HuH-7 (cell line): Measurements from ENCODE around the gene SPDEF.

Experiments
- DNase-seq: peaks from one replicate; pipeline ENCODE4 v3.0.0; 2011; ENCODE audit warnings: low spot score

Gene SPDEF

DNA sequence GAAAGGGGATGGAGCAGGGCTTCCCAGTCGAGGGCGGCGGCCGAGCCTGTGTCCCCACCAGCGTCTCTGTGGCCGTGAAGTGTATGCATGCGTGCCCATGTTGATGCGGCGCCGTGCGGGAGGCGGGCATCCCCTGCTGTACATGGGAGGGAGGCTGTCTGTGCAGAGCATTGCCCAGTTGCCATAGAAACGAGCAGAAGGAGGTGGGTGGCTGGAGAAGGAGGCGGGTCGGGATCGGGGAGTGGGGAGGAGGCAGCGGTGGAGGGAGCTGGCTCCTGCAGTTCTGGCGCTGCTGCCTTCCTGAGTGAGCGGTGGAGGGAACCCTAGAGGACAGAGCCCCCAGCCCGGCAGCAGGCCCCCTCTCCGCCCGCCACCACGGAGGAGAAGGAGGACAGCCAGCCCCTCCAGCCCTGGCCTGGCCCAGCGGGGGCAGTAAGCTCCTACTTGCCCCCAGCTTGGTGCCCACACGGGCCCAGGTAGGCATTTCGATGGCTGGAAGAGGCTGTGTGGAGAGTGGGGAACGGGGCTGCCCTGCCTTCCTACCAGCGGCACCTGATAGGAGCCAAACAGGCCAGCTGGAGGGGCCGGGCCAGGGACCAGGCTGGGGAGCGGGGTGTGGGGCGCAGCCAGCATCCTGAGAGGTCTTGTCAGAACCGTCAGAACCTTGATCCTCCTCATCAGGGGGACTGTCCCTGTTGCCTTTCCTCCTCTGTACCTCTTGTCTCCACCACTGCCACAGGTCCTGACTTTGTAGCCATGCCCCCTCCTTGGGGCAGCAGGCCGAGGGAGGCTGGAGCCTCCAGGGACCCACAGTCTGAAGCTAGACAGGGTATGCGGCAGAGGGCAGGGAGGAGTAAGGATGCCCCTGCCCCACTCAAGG is 41.3 kb downstream of the SPDEF start:
- DNase-seq = no peak

DNA sequence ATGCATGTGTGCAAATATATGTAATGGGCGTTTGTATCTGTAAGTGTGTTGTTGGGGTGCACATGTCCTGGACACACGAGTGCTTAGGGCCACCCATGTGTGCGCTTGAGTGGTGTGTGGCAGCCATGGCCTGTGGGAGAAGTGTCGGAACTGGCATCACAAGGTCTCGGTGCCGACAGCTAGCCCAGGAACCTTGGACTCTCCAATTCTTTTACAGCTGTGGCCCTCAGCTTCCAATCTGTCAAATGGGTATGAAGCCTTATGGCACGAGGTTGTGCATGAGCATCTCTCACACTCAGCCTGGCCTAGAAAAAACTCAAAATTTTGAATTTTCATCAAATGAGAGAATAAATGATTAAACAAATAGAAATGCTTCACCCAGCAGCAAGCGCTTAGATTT is 42.0 kb downstream of the SPDEF start:
- no peak for DNase-seq

DNA sequence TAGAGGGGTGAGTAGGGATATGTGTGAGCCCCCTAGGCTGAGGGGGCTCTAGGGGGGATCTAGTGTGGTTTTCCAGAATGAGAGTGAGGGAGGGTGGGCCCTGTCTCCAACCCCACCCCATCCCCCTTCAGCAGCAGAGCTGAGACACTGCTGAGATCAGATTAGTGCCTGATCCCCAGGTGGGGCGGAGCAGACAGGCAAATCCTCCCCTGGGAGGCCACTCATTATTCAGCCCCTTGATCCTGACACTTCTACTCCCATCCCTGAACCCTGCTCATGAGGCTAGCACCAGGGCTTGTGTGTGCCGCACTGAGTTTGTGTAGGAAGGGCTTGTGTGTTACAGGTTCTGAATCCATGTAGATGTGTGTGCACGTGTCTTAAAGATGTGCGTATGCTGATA is 42.5 kb downstream of the SPDEF start:
- no peak for DNase-seq

DNA sequence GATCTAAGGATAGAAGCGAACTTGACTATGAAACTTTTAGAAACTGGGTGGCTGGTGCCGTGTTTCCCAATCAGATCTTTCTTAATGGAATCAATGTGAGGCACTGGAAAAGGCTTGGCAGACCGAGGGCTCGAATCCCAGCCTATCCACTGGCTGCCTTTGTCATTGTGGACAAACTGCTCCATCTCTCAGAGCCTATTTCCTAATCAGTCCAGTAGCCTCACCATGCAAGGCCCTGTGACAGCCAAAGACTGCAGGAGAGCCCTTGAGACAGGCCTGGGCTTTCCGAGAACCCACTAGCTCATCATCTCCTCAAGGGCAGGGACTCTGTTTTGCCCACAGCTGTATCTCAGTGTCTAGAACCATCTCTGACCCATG is 43.4 kb downstream of the SPDEF start:
- DNase-seq = no peak

DNA sequence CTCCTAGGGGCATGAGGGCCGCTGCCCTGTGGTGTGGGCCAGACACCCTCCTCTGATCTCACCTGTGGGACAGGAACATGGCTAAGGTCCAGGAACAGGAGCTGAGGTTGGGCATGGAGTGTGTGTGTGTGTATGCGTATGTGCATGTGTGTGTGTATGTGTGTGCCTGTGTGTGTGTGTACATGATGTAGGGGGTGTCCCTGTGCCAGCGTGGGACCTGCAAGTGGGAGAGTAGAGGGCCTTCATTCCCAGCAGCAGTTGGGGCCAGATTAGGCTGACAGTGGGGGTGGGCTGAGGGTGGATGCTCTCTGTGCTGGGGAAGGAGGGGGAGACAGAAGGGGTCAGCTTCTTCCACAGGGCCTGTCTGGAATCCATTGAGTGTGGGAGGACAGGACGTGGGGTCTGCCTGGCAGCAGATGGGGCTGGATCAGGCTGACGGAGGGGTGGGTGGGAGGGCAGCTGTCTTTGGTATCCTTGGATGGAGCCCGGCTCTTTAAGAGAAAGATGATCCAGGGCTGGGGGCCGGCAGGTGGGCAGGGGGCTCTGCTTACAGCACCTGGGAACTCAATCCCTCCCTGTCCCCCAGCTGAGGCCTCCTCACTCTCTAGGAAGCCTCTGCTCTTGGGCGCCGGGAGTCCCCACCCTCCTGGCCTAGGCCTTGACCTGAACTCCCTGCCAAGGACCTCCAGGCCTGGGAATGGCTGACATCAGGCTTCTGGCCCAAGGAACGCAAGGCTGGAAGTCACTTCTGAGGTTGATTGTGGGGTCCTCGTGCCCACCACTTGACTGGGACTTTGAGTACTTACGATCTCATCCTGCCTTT is 44.0 kb downstream of the SPDEF start:
- DNase-seq = no peak

DNA sequence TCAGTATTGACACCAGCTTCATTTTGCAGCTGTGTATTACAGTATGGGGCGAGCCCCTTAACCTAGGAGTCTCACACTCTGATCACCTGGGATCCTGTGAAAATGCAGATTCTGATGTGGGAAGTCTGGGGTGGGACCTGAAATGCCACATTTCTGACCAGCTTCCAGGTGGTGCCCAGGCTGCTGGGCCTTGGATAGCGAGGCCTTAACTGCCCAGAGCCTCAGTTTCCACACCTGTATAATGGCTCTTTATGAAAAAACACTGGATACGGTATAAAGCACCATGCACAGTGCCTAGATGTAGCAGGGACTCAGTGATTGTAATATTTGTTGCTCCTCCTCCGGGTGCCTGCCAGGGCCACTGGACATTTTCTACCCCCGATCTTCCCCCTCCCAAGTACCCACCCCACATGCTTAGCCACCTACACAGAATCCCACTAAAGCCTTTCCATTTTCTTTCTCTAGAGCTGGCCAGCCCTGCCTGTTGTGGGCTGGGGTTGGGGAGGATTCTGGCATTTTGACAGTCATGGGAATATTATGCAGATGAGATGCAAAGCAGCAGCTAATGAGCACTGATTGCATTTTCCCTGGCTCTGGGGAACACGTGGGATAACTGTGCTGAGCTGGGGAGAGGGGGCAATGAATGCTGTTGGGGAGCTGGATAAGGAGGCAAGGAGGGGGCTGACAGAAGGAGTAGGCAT is 44.8 kb downstream of the SPDEF start:
- no peak for DNase-seq

DNA sequence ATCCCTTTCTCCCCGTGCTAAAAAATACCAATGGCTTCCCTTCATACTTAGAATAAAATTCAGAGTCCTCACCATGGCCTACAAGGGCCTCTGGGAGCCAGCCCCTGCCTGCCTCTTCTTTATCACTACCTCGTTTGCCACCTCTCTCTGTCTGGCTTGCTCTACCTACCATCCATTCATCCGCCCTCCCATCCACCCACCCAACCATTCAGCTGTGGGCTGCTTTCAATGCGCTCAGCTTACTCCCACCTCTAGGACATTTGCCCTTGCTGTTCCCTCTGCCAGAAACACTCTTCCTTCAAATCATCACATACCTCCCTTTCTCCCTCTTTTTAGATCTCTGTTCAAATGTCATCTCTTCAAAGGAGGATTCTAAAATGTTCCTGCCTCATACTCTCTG is 45.8 kb downstream of the SPDEF start:
- no peak for DNase-seq

DNA sequence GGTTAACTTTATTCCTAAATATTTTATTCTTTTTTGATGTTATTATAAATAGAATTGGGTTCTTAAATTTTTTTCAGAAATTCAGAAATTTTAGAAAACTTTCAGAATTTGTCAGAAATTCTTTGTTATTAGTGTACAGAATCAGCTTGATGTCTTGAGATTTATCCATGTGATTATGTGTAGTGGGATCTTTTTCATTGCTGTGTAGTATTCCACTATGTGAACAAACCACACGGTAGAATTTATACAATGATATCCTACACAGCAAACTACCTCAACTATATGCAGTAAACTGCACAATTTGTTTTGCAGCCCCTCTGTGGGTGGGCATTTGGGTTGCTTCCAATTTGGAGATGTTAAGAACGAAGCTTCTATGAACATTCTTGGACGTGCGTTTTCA is 46.3 kb downstream of the SPDEF start:
- DNase-seq = no peak

DNA sequence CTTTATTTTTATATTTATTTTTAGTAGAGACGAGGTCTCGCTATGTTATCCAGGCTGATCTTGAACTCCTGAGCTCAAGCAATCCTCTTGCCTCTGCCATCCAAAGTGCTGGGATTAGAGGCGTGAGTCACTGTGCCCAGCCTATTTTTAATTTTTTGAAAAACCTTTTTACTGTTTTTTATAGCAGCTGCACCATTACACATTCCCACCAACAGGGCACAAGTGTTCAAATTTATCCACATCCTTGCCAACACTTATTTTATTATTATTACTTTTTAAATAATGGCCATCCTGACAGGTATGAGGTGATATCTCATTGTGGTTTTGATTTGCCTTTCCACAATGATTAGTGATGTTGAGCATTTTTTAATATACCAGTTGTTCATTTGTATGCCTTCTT is 47.7 kb downstream of the SPDEF start:
- no peak for DNase-seq

DNA sequence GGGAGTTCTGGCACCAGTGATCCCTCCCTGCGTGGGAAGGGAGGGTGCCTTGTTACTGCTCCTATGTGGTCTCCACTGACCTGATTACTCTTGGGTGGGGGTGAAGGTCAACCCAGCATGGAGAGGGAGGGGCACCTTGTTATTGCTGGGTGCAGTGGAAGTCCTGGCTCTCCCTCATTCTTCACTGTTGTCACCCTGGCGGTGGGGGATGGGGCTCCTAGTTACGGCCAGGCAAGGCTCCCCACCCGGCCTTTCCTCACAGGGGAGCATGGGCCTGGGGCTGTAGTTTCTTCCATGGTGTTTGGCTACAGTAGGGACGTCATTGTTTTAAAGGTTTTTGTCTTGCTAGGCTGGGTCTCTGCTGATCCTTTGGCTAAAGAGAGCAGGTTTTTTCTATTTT is 49.4 kb downstream of the SPDEF start:
- no peak for DNase-seq

DNA sequence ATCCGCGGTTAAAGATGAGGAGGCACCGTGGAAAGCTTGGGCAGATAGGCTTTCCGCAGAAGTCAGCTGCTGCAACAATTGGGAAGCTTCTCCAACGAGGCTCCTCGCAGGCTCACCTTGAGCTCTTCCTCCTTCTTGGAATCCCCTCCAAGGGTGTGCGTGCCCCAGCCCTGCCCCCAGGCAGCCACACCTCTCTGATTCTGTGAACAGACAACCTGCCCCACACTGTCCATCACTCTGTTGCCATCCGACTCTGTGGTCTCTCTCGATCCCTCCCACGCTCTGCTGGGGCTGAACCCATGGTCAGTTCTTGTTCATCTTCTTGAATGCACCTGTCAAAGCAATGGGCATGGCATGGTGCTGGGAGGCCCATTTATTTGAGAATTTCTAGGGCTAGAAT is 58.7 kb downstream of the SPDEF start:
- no peak for DNase-seq

DNA sequence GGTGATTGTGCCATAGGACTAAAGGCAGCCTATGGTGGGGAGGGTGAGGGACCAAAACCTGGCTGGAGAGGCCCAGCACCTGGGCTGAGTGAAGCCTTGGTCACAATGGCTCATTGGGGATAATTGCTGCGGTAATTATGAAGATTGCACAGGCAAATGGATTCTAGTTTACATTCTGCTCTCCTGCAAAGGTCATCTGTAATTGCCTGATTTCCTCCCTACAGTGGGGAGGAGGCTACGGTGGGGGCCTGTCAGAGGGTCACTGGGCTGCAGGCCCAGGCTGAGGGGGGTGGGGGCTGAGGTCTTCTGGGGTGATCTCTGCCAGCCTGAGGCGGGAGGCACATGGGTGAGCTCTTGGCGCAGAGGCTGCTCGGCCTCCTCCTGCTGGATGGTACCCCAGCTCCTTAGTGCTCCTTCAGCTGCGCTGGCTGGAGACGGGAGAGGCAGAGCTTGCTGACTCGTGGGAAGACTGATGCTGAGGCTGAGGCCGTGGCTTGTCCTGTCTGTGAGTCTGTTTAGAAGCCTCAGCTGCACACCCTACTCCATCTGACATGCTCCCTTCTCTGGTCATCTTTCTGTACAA is 59.9 kb downstream of the SPDEF start:
- no peak for DNase-seq

DNA sequence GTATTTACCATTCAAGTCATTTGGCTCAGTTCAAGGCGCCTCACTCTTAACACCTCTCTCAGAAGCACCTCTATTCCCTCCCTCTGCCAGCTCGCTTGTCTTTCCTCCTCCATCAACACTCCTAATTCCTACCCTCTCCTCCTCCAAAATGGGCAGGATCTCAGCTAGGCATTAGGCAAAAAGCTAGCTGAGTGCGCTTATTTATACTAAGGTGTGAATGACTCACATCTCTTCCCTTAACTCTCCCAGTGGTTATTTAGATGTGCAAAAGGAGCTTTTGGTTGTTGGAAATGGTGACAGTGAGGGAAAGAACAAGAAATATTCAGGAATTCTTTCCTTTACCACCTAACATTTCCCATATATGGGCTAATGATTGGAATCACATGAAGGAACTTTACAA is 61.2 kb downstream of the SPDEF start:
- no peak for DNase-seq

DNA sequence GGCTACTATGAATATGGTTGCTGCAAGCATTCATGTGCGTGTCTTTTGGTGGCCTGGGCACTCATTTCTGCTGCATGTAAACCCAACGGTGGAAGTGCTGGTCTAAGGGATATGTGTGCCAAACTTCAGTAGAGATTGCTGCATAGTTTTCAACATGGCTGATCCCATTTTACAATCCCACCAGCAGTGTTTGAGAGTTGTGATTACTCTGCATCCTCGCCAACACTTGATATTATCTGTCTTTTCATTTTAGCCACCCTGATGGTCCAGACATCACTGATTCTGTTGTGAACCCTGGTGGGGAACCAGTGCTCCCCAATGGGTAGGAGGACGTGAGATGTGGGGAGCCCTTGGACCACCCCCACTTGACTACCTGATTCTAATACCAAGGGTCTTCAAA is 62.8 kb downstream of the SPDEF start:
- DNase-seq = no peak

DNA sequence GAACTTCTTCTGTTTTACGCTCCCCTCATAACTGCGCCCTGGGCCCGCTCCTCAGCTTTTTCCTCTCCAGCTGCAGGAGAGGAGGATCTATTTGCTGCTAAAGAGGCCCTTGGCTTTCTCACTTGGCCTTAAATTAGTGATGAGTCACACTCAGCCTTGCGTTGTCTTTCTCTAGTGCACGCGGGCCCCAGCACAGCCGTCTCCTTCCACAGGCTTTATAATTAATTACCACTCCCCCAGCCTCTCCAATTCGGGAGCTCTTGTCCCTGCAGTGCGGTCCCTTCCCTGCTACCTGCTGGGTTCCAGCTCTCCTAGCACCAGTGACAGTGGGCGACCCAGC is 65.1 kb downstream of the SPDEF start:
- no peak for DNase-seq

DNA sequence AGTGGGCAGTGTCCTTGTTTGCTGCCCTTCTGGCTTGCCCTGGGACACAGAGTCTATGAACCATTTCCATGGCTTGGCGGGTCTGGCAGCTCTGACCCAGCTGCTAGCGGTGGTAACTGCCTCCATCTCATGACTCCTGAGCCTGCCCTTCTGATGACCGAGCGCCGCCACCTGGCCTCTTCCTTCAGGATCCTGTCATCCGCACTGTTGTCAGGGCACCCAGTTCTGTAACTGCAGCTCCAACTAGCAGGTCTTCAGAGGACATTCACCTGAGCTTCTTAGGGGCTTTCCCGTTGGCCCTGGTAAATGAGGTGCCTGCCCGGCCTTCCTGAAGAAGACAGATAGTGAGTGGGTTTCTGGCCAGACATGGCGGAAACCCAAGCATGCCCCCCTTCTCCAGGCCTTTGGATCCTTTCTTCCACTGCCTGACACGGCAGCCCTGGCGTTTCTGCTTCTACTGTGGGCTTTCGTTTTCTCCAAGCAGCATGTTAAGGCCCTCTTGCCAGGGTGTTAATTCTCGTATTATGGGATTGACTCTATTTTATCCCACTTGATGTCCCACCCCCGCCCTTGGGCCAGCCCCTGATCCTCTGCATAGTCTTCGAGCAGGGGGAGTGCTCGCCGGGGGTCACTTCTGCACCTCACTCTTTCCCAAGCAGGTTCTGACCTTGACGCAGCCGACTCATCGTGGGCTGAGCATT is 65.6 kb downstream of the SPDEF start:
- DNase-seq = no peak

DNA sequence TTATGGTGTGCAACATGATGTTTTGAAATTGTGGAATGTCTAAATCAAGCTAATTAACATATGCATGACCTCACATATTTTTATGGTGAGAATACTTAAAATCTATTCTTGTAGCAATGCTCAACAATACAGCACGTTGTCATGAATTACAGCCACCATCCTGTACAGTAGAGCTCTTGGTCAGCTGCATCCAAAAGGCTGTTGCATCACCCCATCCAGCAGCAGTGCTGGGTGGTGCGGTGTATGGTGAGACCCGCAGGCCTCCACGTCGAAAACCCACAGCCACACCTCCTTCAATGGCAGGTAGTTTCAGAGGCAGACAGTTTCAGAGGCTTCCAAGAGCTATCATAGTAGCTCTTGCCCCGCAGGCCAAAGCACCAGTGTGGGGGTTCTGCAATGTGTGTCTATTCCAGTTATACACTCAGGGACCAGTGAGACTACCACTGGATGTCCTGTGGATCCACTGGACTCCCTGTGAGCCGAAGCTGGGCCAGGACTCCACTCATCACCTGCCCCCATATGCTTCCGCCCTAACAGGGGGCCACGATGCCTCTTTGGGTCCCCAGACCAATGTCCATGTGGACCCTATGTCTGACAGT is 66.8 kb downstream of the SPDEF start:
- DNase-seq = no peak
